NCI-H1417 treated with DMSO at 0.1 percent for 48 hours (cell line): Measurements from ENCODE around the gene LRRC23.
"Not testable (repeated sequence)": the region's sequence is repeated elsewhere in the genome, so short reads cannot be mapped to it uniquely, and the experiment has no call there.

Source experiments
- DNase-seq: peaks from one replicate; lab custom pipeline; 2025; lab: John Stamatoyannopoulos, UW

LRRC23 gene, protein sequence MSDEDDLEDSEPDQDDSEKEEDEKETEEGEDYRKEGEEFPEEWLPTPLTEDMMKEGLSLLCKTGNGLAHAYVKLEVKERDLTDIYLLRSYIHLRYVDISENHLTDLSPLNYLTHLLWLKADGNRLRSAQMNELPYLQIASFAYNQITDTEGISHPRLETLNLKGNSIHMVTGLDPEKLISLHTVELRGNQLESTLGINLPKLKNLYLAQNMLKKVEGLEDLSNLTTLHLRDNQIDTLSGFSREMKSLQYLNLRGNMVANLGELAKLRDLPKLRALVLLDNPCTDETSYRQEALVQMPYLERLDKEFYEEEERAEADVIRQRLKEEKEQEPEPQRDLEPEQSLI

DNA sequence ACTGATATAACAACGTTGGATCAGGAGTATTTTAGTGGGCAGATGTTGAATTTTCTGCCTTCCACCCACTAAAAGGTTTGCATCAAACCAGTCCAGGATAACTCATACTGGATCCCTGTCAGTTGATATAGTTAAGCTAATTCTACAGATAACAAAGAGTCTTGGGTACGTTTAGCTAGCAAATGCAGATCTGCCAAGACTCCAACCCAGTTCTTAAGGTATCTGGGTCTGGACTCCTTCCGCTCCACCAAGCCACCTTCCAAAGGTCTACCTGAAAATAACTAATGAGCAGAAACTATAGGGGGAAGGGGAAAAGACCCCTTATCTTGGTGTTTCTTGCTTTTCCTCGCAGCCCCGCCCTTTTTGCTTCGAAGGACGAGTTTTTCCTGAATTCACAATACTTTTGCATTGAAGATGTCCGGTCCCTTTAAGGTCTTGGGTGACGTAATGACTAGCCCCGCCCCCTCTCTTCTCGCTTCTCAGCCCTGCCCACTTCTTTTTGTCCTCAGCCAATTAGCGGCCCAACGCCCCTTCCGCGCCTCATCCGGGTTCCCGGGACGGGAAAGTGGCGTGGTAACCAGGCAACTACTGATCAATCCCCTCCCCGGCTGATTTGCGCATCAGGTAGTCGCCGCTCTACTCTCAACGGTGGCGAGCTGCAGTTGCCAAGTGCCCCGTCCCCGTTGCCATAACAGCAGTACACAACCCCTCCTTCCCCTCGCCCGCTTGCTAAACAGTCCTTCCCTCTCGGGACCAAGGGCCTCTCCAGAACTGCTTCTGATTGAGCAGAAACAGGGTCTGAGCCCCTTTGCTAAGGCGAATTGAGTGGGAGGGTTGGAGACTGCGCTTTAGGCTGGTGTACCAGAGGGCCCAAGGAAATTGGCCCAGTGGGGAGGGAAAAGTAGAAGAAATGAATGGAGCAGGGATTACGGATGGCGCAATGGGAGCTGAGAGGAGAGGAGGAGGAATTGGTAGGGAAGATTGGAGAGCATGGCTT lies at the start of gene LRRC23:
Gene LRRC23, plus strand, starts transcription at position 543 of the 997 bp plus-strand sequence. CDS start 812 bp downstream, outside the sequence.
- peak; percentile 98 for DNase-seq

DNA sequence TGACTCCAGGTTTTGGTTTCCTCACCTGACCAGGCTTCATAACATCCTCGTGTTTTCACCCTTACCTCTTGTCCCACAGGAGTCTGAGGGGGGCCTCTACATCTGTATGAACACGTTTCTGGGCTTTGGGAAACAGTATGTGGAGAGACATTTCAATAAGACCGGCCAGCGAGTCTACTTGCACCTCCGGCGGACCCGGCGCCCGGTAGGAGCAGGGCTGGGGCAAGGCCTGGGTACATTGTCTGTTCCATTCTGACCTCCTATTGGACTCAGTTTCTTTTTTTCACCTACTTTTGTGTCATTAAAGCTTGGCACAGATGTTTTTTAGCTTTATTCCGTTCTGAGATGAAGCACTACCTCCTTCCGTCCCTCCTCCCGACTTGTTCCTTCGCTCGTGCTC lies 49.3 kb upstream of the LRRC23 start:
- DNase-seq: no peak

DNA sequence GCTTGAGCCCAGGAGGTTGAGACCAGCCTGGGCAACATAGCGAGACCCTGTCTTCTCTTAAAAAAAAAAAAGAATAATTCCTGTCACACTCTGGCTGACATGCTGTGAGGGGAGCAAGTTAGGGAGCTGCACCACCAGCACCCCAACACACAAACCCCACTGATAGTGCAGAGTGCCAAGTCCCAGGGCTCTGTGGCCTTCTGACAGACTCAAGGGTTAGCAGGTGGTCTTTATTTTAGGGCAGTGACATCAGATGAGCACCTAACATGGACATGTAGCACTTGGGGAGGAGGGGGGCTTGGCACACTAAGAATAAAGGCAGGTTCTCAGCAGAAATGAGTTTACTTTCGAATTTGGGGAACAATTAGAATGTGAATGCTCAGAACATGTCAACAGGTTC lies 45.8 kb upstream of the LRRC23 start:
- DNase-seq: no peak

DNA sequence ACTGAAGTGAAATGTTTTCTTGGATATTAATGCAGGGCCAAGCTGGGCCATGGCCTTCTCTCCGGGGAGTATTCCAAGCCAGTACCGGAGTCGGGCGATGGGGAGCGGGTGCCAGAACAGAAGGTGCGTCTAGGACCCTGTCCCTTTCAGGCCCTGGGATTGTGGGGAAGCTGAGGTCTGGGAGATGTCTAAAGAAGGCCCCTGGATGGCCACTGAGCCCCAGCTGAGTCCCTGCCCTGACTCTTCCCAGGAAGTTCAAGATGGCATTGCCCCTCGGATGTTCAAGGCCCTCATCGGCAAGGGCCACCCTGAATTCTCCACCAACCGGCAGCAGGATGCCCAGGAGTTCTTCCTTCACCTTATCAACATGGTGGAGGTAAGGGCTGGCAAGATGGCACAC lies 44.5 kb upstream of the LRRC23 start:
- no peak for DNase-seq

DNA sequence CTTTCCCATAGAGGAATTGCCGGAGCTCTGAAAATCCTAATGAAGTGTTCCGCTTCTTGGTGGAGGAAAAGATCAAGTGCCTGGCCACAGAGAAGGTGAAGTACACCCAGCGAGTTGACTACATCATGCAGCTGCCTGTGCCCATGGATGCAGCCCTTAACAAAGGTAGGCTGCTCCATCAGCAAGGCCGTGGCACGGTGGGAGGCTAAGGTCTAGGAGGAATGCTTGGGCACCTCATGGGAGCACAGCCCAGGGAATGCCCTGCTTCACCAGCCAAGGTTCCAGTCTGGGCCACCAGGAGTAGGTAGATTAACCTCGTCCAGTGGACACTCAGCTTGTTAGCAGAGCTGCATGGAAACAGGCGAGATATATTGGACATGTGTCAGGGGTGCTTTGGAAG lies 43.7 kb upstream of the LRRC23 start:
- DNase-seq: no peak

DNA sequence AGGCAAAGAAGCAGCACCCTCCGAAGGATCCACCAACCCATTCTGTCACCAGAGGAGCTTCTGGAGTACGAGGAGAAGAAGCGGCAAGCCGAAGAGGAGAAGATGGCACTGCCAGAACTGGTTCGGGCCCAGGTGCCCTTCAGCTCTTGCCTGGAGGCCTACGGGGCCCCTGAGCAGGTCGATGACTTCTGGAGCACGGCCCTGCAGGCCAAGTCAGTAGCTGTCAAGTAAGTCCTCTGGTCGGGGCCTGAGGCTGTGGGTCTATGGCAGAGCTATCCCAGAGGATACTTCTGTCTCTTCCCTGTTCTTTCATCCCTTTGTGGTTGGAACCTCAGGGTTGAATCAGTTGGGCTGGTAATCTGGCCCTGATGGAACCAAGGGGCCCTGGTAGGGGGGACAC lies 43.2 kb upstream of the LRRC23 start:
- no peak for DNase-seq

DNA sequence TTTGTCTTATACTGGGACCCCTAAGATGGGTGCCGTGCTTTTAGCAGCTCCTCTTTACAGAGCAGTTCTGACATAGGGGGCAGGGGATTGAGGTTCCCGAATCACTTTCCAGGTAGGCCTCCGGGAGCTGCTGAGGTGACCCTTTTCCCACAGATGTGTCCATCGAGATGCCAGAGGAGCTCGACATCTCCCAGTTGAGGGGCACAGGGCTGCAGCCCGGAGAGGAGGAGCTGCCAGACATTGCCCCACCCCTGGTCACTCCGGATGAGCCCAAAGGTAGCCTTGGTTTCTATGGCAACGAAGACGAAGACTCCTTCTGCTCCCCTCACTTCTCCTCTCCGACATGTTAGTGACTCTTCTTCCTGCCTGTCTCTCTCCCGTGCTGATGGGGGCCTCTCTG lies 41.6 kb upstream of the LRRC23 start:
- DNase-seq: no peak

DNA sequence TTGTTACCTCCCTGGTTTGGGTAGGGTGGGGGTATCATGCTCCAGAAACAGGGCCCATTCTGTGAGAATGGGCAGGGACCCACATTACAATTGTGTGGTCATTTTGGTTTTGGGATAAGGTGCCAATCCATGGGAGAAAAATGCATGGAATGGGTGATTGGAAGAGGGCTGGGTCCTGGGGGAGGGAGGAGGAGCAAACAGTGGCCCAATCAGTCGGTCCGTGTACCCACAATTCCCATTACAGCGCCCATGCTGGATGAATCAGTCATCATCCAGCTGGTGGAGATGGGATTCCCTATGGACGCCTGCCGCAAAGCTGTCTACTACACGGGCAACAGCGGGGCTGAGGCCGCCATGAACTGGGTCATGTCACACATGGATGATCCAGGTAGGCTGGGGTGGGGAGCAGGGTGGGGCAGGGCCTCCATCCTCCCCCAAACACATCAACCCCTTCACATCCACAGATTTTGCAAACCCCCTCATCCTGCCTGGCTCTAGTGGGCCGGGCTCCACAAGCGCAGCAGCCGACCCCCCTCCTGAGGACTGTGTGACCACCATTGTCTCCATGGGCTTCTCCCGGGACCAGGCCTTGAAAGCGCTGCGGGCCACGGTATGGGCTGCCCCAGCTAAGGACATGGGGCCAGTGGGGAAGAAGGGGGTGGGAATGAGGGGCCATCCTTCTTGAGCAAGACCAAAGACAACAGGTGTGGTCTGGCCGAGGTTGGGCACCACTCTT lies 40.9 kb upstream of the LRRC23 start:
- no peak for DNase-seq

DNA sequence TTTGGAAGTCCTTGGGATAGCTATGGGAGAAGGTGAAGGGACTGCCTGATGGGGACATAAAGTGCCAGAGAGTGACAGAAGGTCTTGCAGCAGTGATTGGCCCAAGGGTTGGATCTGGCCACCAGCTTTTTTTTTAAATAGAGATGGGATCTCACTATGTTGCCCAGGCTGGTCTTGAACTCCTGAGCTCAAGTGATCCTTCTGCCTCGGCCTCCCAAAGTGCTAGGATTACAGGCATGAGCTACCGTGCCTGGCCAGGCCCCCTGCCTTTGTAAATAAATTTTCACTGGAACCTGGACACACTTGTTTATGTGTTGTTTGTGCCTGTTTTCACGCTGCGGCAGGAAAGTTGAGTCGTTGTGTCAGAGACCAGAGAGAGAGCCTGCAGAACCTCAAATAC lies 39.3 kb upstream of the LRRC23 start:
- DNase-seq: not testable (repeated sequence)

DNA sequence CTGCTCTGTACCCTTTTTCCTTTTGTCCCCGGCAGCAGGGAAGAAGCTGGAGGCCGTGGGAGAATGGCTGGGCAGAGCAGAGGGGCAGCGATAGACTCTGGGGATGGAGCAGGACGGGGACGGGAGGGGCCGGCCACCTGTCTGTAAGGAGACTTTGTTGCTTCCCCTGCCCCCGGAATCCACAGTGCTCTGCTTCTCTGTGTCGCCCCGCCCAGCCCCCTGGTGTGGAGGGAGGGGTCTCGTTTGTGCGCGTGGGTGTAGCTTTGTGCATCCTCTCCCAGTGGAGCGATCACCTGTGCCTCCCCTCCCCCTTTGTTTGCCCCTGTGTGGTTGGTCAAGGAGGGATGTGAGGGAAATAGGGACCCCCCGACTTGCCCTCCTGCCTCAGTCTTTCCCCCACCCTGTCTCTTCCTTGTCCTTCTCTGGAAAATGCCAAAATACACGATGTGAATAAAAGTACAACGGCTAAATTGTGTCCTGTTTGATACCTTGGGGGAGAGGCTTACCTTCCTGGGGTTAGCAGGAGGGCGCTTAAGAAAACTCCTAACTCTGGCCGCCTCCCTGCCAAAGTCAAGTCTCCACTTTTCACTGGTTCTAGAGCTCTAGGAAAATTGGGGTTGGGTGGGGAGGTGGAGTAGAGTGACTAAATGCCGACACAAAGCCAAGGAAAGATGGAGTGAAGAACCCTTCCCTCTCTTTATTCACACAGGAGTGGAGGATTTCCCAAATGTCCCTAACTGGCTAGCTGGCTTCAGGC lies 38.3 kb upstream of the LRRC23 start:
- DNase-seq: no peak

DNA sequence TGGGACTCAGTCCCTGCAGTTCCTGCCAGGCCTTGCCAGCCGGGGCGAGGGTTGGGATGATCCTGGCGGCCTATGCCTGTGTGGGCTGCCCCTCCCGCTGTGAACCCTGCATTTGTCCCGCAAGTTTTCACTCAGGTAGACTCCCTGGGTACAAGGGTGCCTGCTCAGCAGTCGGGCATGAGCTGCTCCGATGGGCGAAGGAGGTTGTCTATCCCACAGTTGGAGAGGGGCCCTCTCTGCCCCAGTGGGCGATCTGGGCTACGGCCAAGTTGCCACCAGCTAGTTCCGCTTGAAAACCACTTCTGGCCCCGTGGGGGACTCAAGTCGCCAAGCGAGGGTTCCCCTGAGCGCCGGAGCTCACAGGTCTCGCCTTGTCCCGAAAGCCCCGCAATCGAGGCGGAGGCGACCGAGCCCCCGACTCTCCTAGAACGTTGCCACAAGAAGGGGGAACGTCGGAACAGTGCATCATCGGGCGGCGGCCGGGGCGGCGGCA lies 37.7 kb upstream of the LRRC23 start:
- no peak for DNase-seq

DNA sequence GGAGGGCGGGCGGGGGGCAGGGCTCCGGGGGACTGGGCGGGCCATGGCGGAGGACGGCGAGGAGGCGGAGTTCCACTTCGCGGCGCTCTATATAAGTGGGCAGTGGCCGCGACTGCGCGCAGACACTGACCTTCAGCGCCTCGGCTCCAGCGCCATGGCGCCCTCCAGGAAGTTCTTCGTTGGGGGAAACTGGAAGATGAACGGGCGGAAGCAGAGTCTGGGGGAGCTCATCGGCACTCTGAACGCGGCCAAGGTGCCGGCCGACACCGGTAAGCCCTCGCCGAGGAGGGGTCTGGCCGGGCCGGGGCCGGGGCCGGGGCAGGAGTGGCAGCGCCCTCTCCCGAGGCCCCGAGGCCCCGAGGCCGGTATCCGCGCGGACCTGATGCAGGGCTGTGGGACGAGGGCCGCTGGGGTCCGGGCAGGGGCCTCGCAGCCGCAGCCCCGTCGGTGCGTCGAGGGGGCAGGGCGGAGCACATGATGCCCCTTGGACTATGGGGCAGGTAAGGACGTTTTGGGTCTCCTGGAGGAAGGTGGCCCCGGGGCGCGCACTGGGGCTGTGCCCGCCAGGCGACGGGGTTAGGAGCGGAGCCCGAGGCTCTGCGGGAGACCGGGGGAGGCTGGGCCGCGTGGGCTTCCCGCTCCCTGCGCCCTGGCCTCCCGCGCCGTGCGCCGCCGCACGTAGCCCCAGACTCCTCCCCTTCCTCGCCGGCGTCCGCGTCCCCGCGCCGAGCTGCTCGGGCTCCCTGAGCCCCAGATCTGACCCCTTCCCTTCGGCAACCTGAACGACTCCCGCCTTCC lies 37.0 kb upstream of the LRRC23 start, which contains the start of gene TPI1:
Gene TPI1, plus strand, starts transcription at position 119 of the 798 bp plus-strand sequence. Its CDS starts 36 bp downstream, at position 155.
- peak; percentile 55 for DNase-seq

DNA sequence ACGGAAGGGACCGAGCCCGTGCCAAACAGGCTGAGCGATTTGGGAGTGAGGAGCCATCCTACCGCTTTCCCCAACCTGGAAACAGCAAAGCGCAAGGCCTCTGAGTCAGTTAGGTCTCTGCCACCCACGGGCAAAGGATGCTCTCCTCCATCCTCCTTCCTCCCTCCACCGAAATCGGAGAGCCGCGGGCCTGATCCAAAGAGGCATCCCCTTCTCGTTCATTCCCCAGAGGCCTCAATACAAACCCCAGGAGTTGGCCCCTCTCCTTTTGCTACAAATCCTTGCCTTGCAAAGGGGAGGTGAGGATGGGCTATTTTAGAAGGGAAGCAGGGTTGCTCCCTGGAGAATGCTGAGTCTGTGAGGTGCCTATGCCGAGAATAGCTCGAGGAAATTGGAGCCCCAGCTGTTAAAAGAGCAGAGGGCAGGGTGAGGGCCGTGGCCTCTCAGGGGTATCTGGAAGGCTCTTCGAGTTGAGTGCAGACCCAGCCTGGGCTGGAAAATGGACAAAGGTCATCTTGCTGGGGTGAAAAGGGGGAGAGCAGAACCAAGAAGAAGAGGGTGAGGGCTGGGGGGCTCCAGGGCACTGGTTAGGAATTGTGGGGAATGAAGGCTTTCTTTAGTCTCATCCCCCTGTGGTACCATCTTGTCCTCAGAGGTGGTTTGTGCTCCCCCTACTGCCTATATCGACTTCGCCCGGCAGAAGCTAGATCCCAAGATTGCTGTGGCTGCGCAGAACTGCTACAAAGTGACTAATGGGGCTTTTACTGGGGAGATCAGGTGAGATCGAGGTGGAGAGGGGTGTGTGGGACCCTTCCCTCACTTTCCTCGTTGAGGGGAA lies 36.2 kb upstream of the LRRC23 start:
- no peak for DNase-seq

DNA sequence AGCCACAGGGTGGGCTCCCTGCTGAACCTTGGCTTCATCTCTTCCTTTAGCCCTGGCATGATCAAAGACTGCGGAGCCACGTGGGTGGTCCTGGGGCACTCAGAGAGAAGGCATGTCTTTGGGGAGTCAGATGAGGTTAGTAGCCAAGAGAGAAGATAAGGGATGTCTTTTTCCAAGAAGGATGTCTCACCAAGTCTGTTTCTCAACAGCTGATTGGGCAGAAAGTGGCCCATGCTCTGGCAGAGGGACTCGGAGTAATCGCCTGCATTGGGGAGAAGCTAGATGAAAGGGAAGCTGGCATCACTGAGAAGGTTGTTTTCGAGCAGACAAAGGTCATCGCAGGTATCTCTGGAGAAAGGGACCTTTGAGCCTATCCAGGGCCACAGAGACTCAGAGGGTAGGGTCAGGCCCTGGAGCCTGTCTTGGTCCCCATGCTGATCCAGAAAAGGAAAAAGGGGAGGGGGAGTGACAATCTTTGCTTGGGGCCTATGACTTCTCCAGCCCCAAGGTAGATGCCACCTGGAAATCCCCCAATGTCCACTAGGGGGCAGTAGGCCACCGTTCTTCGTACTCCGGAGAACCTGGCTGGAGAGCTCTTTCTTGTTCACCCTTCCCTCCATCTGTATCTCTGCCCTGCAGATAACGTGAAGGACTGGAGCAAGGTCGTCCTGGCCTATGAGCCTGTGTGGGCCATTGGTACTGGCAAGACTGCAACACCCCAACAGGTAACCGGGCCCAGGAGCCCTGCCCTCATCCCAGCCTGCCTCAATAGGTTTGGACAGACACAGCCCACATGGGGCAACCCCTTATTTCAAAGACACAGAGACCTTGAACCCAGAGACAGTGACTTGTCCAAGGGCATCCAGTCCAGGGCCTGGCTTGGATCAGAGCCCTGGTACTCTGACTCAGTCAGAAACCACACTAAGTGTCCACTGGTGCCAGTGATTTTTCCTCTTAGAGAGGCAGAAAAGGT lies 35.3 kb upstream of the LRRC23 start:
- peak; percentile 8 for DNase-seq

DNA sequence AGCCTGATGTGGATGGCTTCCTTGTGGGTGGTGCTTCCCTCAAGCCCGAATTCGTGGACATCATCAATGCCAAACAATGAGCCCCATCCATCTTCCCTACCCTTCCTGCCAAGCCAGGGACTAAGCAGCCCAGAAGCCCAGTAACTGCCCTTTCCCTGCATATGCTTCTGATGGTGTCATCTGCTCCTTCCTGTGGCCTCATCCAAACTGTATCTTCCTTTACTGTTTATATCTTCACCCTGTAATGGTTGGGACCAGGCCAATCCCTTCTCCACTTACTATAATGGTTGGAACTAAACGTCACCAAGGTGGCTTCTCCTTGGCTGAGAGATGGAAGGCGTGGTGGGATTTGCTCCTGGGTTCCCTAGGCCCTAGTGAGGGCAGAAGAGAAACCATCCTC lies 34.3 kb upstream of the LRRC23 start:
- not testable (repeated sequence) for DNase-seq

DNA sequence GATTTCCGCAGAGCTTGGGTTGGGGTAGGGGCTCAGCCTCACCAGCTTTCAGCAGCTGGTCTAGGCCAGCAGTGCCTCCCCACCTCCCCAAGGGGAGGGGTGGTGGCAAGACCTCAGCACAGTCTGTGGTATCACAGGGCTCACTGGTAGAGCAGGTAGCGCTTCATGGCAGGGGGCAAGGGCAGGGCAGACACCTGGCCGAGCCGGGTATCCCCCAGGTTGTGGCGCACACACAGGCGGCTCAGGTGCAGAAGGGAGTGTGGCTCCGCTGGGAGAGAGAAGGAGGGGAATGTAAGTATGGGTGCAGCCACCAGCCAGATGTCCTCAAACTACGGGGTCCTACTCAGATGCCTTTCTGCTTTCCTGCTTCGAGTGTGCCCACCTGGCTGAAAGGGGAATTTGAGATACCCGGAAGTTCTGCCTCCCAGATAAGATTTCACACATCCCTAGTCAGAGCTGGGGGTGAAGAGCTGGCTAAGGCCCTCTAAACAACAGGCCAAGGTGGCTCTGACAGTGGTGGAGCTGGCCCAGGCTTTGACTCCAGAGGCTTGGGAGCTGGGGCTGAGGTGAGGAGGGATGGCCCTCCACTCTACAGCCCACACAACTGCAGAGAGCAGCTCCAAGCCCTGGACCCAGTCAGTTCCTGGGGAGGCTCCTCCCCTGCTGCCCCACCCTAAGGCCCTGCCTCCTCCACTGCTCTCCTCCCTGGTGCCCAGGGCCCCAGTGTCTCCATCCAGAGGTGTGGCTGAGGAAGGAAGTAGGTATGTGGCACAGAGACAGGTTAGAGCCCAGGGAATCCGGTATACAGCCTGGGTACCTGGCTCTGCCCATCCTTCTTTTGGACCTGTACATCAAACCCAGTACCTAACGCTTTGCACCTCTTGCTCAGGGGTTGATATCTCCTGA lies 33.3 kb upstream of the LRRC23 start:
- no peak for DNase-seq
